ENCODE results near the gene AP2B1.

DNA sequence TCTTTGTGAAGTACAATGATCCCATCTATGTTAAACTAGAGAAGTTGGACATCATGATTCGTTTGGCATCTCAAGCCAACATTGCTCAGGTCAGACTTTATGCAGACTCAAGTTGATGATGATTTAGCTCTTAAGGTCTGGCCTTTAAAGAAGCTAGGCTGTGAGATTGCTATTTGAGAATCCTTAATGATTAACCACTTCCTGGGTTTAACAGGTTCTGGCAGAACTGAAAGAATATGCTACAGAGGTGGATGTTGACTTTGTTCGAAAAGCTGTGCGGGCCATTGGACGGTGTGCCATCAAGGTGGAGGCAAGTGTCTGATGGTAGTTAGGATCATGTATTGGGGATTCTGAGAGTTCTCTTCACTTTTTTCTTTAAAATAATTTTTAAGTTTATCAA, 40.3 kb downstream of the AP2B1 start:
- no peak for TF ChIP-seq TAF1 (IDR thresholded peaks at IDR 0.05; ENCODE audit: borderline replicate concordance, low read depth, low read length)
- TF ChIP-seq SIN3A (IDR thresholded peaks at IDR 0.05; ENCODE audit: borderline replicate concordance, low read depth, low read length): no peak
- TF ChIP-seq, protein P1, sequence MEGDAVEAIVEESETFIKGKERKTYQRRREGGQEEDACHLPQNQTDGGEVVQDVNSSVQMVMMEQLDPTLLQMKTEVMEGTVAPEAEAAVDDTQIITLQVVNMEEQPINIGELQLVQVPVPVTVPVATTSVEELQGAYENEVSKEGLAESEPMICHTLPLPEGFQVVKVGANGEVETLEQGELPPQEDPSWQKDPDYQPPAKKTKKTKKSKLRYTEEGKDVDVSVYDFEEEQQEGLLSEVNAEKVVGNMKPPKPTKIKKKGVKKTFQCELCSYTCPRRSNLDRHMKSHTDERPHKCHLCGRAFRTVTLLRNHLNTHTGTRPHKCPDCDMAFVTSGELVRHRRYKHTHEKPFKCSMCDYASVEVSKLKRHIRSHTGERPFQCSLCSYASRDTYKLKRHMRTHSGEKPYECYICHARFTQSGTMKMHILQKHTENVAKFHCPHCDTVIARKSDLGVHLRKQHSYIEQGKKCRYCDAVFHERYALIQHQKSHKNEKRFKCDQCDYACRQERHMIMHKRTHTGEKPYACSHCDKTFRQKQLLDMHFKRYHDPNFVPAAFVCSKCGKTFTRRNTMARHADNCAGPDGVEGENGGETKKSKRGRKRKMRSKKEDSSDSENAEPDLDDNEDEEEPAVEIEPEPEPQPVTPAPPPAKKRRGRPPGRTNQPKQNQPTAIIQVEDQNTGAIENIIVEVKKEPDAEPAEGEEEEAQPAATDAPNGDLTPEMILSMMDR (IDR thresholded peaks at IDR 0.05): no peak
- TF ChIP-seq, protein P2, sequence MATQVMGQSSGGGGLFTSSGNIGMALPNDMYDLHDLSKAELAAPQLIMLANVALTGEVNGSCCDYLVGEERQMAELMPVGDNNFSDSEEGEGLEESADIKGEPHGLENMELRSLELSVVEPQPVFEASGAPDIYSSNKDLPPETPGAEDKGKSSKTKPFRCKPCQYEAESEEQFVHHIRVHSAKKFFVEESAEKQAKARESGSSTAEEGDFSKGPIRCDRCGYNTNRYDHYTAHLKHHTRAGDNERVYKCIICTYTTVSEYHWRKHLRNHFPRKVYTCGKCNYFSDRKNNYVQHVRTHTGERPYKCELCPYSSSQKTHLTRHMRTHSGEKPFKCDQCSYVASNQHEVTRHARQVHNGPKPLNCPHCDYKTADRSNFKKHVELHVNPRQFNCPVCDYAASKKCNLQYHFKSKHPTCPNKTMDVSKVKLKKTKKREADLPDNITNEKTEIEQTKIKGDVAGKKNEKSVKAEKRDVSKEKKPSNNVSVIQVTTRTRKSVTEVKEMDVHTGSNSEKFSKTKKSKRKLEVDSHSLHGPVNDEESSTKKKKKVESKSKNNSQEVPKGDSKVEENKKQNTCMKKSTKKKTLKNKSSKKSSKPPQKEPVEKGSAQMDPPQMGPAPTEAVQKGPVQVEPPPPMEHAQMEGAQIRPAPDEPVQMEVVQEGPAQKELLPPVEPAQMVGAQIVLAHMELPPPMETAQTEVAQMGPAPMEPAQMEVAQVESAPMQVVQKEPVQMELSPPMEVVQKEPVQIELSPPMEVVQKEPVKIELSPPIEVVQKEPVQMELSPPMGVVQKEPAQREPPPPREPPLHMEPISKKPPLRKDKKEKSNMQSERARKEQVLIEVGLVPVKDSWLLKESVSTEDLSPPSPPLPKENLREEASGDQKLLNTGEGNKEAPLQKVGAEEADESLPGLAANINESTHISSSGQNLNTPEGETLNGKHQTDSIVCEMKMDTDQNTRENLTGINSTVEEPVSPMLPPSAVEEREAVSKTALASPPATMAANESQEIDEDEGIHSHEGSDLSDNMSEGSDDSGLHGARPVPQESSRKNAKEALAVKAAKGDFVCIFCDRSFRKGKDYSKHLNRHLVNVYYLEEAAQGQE (IDR thresholded peaks at IDR 0.05; ENCODE audit: low read depth, low read length): no peak
